ENCODE measurements around the gene SRCIN1. TPM values are rescaled to one million over a fixed set of nuclear protein-coding genes. Genes with fewer than 3 reads are reported as not detected.

Gene SRCIN1
- total RNA-seq, 4 donors from 2014 or later: 0.09 to 1.7 (median 1.3) TPM

GRCh38 chr17:38613981-38614779 lies 8.4 kb upstream of the SRCIN1 start:
- Histone ChIP-seq H3K27ac (no peak overlapping the region), H3K4me1 (no peaks in the 10 kb centered on the region), H3K27me3 (peaks cover 0 to 74% (median 2%) of the 10 kb centered on the region in 4 donors), H3K4me3 (no peak overlapping the region), H3K36me3 (no peaks in the 10 kb centered on the region), H3K9me3 (peaks cover 0 to 8% (median 7%) of the 10 kb centered on the region in 3 donors)
- no peak for DNase-seq
- TF ChIP-seq POLR2A (IDR thresholded peaks at IDR 0.05) (no peak), CTCF (IDR thresholded peaks at IDR 0.05) (no peak)
- intact Hi-C loops (cut with DNase I): no loop called here
- 66 to 73% methylated on average over 7 of the region's 7 CpGs for WGBS, 2 donors

GRCh38 chr17:38613525-38613980 lies 7.8 kb upstream of the SRCIN1 start:
- no peak overlapping the region for H3K4me3 ChIP-seq
- H3K9me3 ChIP-seq: peaks cover 0 to 8% (median 7%) of the 10 kb centered on the region in 3 donors
- WGBS, 2 donors: 77 to 84% methylated on average over 2 of the region's 2 CpGs
- TF ChIP-seq CTCF (IDR thresholded peaks at IDR 0.05): no peak
- no peak for TF ChIP-seq POLR2A (IDR thresholded peaks at IDR 0.05)
- H3K27ac ChIP-seq: no peak overlapping the region
- intact Hi-C loops (cut with DNase I): no loop called here
- no peak for DNase-seq
- no peaks in the 10 kb centered on the region for H3K4me1 ChIP-seq
- H3K27me3 ChIP-seq: peaks cover 0 to 74% (median 2%) of the 10 kb centered on the region in 4 donors
- H3K36me3 ChIP-seq: no peaks in the 10 kb centered on the region

GRCh38 chr17:38611872-38612376 lies 6.2 kb upstream of the SRCIN1 start:
- Histone ChIP-seq H3K27ac (no peak overlapping the region), H3K36me3 (no peaks in the 10 kb centered on the region), H3K4me3 (no peak overlapping the region), H3K4me1 (peaks cover 3 to 8% (median 5%) of the 10 kb centered on the region in 3 donors), H3K27me3 (peaks cover 5 to 80% (median 11%) of the 10 kb centered on the region in 4 donors), H3K9me3 (peaks cover 0 to 8% (median 7%) of the 10 kb centered on the region in 3 donors)
- 82 to 88% methylated on average over 6 of the region's 6 CpGs for WGBS, 2 donors
- intact Hi-C loops (cut with DNase I): no loop called here
- TF ChIP-seq POLR2A (IDR thresholded peaks at IDR 0.05): no peak
- no peak for TF ChIP-seq CTCF (IDR thresholded peaks at IDR 0.05)
- no peak for DNase-seq

GRCh38 chr17:38611070-38611786 lies 5.5 kb upstream of the SRCIN1 start:
- Histone ChIP-seq H3K36me3 (no peaks in the 10 kb centered on the region), H3K27ac (no peak overlapping the region), H3K9me3 (peaks cover 0 to 8% (median 7%) of the 10 kb centered on the region in 3 donors), H3K27me3 (peaks cover 10 to 83% (median 12%) of the 10 kb centered on the region in 4 donors), H3K4me3 (no peak overlapping the region), H3K4me1 (peaks cover 10 to 15% (median 12%) of the 10 kb centered on the region in 3 donors)
- 56 to 73% methylated on average over 10 to 11 of the region's 11 CpGs for WGBS, 2 donors
- no peak for DNase-seq
- intact Hi-C loops (cut with DNase I): no loop called here
- no peak for TF ChIP-seq POLR2A (IDR thresholded peaks at IDR 0.05)
- no peak for TF ChIP-seq CTCF (IDR thresholded peaks at IDR 0.05)
